ENCODE measurements around the gene MLYCD. TPM values are rescaled to one million over a fixed set of nuclear protein-coding genes. Genes with fewer than 3 reads are reported as not detected.

Gene MLYCD
- 2.0 and 2.5 TPM in 2 replicates for total RNA-seq (2021)
- Bru-seq, nascent RNA: percentile 47 among the genes with signal in this experiment
- percentile 48 among the genes with signal in this experiment for BruChase-seq, experiment 1, labeled RNA remaining after a 2-hour chase
- percentile 46 among the genes with signal in this experiment for BruChase-seq, experiment 2, labeled RNA remaining after a 6-hour chase
- long read RNA-seq, full-length matches to known transcripts: 23 of 24 reads
- long read RNA-seq, partial matches to known transcripts: 0 of 24 reads
- long read RNA-seq, other reads (novel, unspliced or antisense): 1 of 24 reads

DNA sequence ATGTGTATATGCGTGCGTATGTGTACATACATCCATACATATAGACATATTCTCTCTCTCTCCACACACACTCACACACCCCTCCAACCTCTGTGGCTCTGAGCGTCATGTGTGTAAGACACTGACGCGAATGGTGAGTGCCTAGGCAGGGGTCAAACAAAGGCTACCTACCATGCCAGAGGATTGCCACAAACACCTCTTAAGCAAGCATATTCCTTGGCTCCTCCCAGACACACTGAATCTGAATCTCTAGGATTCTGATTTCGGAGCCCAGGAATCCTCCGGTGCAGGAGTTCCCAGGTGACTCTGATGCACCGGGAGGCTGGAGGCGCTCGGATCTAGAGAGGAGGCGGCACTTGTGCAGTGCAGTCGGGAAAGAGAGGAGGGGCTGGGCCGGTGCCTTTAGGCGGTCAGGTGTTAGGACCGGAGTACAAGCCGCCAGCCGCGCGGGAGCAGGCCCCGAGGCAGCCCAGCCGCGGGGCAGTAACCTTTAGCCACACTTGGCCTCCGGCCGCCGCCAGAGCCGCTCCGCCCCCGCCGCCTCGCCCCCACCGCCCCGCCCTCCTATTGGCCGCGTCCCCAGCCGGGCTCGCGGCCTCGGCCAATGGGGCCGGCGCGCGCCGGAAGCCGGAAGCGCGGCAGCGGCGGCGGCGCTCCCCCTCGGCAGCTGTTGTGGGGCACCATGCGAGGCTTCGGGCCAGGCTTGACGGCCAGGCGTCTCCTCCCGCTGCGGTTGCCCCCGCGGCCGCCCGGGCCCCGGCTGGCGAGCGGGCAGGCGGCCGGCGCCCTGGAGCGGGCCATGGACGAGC is at the start of gene MLYCD:
Gene MLYCD (plus strand): TSS at position 653 of the 809 bp plus-strand sequence. CDS start 30 bp downstream, at position 683.
- POLR2A ChIA-PET (ENCODE audit: low non-redundant PET): no interaction called here

DNA sequence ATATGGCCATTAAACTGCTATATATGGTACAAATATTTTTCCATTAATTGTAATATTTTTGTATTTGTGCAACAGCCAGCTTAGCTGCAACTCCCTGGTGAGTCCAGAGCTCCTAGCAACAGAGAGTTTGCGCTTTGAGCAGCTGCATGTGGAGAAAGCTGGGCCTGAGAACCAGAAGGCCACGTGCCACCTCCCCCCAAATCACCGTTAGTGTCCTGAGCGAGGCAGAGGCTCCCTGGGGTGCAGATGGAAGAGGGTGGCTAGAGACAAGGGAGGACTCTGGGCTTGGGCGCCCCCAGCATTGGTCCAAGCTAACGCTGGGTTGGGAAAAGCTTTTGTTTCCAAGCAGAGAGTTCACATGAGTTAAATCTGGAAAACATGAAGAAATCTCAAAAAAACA is 49.5 kb upstream of the MLYCD start:
- Histone ChIP-seq H3K27ac (ENCODE audit: low read depth, low read length, poor library complexity, severe bottlenecking) (no peak overlapping the region), H3K27me3 (replicated peaks; ENCODE audit: insufficient read depth, low read depth, low read length, poor library complexity) (no peaks in the 10 kb centered on the region), H3K36me3 (ENCODE audit: insufficient read depth, low read length, poor library complexity, severe bottlenecking) (no peaks in the 10 kb centered on the region), H3K4me3 (ENCODE audit: low read depth, low read length, poor library complexity, severe bottlenecking) (no peak overlapping the region), H3K9me3 (ENCODE audit: low read depth, low read length, poor library complexity, severe bottlenecking) (no peaks in the 10 kb centered on the region), H3K4me1 (ENCODE audit: insufficient read depth, low read length, poor library complexity, severe bottlenecking) (no peaks in the 10 kb centered on the region)
- CTCF ChIA-PET: interaction anchor here (0.6 kb wide), 1 partner anchor 44 kb away, joined by 3 read pairs; no protein-coding TSS in a partner anchor
- DNase-seq (ENCODE audit: low spot score): no peak
- intact Hi-C loops (cut with micrococcal nuclease; ENCODE audit: unreplicated experiment): no loop called here
- TF ChIP-seq EZH2 (IDR thresholded peaks at IDR 0.05; ENCODE audit: borderline replicate concordance, low read depth, low read length, poor library complexity, severe bottlenecking) (no peak), CTCF (conservative IDR thresholded peaks at IDR 0.05; ENCODE audit: low read depth, low read length) (no peak)
- no TSS peak for BruUV-seq (replicated peaks)
- POLR2A ChIA-PET (ENCODE audit: low non-redundant PET): no interaction called here

More for the DNA sequence above, at the start of gene MLYCD:
- BruUV-seq (replicated peaks): no TSS peak
- H3K4me3 ChIP-seq (ENCODE audit: low read depth, low read length, poor library complexity, severe bottlenecking): peak within 1 kb of the TSS; percentile 69
- peak; percentile 78 for DNase-seq (ENCODE audit: low spot score)
- intact Hi-C loops (cut with micrococcal nuclease; ENCODE audit: unreplicated experiment): no loop called here
- H3K36me3 ChIP-seq (ENCODE audit: insufficient read depth, low read length, poor library complexity, severe bottlenecking): no peaks in the 10 kb centered on the region
- H3K27me3 ChIP-seq (replicated peaks; ENCODE audit: insufficient read depth, low read depth, low read length, poor library complexity): peaks cover 4% of the 10 kb centered on the region
- CTCF ChIA-PET: no interaction called here
- peaks cover 4% of the 10 kb centered on the region for H3K4me1 ChIP-seq (ENCODE audit: insufficient read depth, low read length, poor library complexity, severe bottlenecking)
- TF ChIP-seq CTCF (conservative IDR thresholded peaks at IDR 0.05; ENCODE audit: low read depth, low read length) (no peak), EZH2 (IDR thresholded peaks at IDR 0.05; ENCODE audit: borderline replicate concordance, low read depth, low read length, poor library complexity, severe bottlenecking) (no peak)
- H3K27ac ChIP-seq (ENCODE audit: low read depth, low read length, poor library complexity, severe bottlenecking): no peak within 1 kb of the TSS
- H3K9me3 ChIP-seq (ENCODE audit: low read depth, low read length, poor library complexity, severe bottlenecking): no peaks in the 10 kb centered on the region

GRCh38 chr16:83850947-83851346 is 48.0 kb upstream of the MLYCD start:
- Histone ChIP-seq H3K36me3 (ENCODE audit: insufficient read depth, low read length, poor library complexity, severe bottlenecking) (no peaks in the 10 kb centered on the region), H3K4me1 (ENCODE audit: insufficient read depth, low read length, poor library complexity, severe bottlenecking) (no peaks in the 10 kb centered on the region), H3K27ac (ENCODE audit: low read depth, low read length, poor library complexity, severe bottlenecking) (no peak overlapping the region), H3K9me3 (ENCODE audit: low read depth, low read length, poor library complexity, severe bottlenecking) (no peaks in the 10 kb centered on the region), H3K4me3 (ENCODE audit: low read depth, low read length, poor library complexity, severe bottlenecking) (no peak overlapping the region), H3K27me3 (replicated peaks; ENCODE audit: insufficient read depth, low read depth, low read length, poor library complexity) (no peaks in the 10 kb centered on the region)
- ChIA-PET POLR2A (ENCODE audit: low non-redundant PET) (no interaction called here), CTCF (interaction anchor here (0.5 kb wide), 1 partner anchor 107 kb away, joined by 9 read pairs; no protein-coding TSS in a partner anchor)
- DNase-seq (ENCODE audit: low spot score): no peak
- TF ChIP-seq EZH2 (IDR thresholded peaks at IDR 0.05; ENCODE audit: borderline replicate concordance, low read depth, low read length, poor library complexity, severe bottlenecking) (no peak), CTCF (conservative IDR thresholded peaks at IDR 0.05; ENCODE audit: low read depth, low read length) (no peak)
- no TSS peak for BruUV-seq (replicated peaks)
- intact Hi-C loops (cut with micrococcal nuclease; ENCODE audit: unreplicated experiment): no loop called here

Data from A673 (cell line).